ENCODE data around the gene ZNF738. TPM values are rescaled to one million over a fixed set of nuclear protein-coding genes. Genes with fewer than 3 reads are reported as not detected.

Gene ZNF738
- total and polyA plus RNA-seq, 10 of the 15 experiments (the other 5 are each of a cell fraction or from before 2014, with no cell fraction given), result 11.6 to 29.4 (median 15.0) TPM

DNA sequence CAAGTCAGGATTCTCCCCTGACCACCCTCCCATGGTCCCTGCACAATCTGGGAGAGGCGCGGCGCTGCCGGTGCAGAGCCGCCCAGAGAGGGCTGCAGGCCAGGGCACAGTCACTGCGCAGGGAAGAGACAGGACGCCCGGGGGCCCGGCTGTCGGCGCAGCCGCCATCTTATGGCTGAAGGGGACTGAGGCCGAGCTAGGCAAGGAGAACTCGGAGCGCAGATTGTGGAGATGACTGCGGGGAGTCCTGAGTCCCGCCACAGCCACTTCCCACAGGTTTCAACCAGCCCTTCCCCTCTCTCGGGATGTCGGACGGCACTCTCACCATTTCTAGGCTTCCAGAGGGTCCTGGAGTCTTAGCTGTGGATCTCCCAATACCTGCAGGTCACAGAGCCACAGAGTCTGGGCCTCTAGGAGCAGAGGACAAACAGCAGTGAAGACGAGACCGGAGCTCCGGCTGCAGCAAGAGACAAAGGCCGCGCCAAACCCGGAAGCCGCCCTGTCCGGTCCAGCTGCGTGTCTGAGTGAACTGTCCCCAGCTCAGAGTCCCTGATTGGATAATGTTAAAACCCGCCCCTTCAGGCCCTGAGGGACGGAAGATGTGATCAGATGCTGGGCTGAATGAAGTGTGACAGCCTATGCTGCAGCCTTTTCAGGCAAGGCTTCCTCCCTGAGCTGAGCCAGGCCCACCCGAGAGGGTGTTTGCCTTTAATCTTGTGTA lies 29.8 kb upstream of the ZNF738 start, which contains the start of gene ZNF708 (continued):
- TF ChIP-seq, protein P1, sequence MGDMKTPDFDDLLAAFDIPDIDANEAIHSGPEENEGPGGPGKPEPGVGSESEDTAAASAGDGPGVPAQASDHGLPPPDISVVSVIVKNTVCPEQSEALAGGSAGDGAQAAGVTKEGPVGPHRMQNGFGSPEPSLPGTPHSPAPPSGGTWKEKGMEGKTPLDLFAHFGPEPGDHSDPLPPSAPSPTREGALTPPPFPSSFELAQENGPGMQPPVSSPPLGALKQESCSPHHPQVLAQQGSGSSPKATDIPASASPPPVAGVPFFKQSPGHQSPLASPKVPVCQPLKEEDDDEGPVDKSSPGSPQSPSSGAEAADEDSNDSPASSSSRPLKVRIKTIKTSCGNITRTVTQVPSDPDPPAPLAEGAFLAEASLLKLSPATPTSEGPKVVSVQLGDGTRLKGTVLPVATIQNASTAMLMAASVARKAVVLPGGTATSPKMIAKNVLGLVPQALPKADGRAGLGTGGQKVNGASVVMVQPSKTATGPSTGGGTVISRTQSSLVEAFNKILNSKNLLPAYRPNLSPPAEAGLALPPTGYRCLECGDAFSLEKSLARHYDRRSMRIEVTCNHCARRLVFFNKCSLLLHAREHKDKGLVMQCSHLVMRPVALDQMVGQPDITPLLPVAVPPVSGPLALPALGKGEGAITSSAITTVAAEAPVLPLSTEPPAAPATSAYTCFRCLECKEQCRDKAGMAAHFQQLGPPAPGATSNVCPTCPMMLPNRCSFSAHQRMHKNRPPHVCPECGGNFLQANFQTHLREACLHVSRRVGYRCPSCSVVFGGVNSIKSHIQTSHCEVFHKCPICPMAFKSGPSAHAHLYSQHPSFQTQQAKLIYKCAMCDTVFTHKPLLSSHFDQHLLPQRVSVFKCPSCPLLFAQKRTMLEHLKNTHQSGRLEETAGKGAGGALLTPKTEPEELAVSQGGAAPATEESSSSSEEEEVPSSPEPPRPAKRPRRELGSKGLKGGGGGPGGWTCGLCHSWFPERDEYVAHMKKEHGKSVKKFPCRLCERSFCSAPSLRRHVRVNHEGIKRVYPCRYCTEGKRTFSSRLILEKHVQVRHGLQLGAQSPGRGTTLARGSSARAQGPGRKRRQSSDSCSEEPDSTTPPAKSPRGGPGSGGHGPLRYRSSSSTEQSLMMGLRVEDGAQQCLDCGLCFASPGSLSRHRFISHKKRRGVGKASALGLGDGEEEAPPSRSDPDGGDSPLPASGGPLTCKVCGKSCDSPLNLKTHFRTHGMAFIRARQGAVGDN (IDR thresholded peaks at IDR 0.05), result 0 out of 2 replicates have a peak, but pooled peaks have one; percentile 46
- TF ChIP-seq LARP7 (IDR thresholded peaks at IDR 0.05) (0 out of 2 replicates have a peak, but pooled peaks have one; percentile 45), EED (IDR thresholded peaks at IDR 0.05; ENCODE audit: low read depth) (peak; percentile 19; the same call in 1 of the 2 replicates), WRNIP1 (IDR thresholded peaks at IDR 0.05; ENCODE audit: borderline replicate concordance, low read depth, low read length) (no peak), CHD2 (IDR thresholded peaks at IDR 0.05; ENCODE audit: borderline replicate concordance, low read depth, low read length) (no peak), CREM (IDR thresholded peaks at IDR 0.05; ENCODE audit: low read depth) (peak; percentile 29; the same call in 1 of the 2 replicates), SPI1 (IDR thresholded peaks at IDR 0.05; ENCODE audit: borderline replicate concordance, insufficient read depth, low read depth, low read length) (peak; percentile 10; the same call in 1 of the 2 replicates), KLF5 (IDR thresholded peaks at IDR 0.05; ENCODE audit: partially characterized antibody) (peak; percentile 31), TCF12 (IDR thresholded peaks at IDR 0.05; ENCODE audit: low read depth, low read length) (peak; percentile 47; the same call in 1 of the 2 replicates), ZZZ3 (IDR thresholded peaks at IDR 0.05; ENCODE audit: control insufficient read depth, insufficient read length, low read depth) (no peak), NFYB (IDR thresholded peaks at IDR 0.05; ENCODE audit: insufficient read depth, low read depth, low read length) (peak; percentile 70; the same call in 1 of the 2 replicates), CREB1 (IDR thresholded peaks at IDR 0.05; ENCODE audit: low read depth) (0 out of 2 replicates have a peak, but pooled peaks have one; percentile 39), YY1 (IDR thresholded peaks at IDR 0.05; ENCODE audit: low read depth, low read length) (peak; percentile 91), KAT2A (conservative IDR thresholded peaks at IDR 0.05; ENCODE audit: control insufficient read depth, low read depth, low read length) (no peak), ZNF622 (IDR thresholded peaks at IDR 0.05) (no peak), POLR2A (IDR thresholded peaks at IDR 0.05; ENCODE audit: low read depth, low read length) (peak; percentile 95)
- TF ChIP-seq, protein P2, sequence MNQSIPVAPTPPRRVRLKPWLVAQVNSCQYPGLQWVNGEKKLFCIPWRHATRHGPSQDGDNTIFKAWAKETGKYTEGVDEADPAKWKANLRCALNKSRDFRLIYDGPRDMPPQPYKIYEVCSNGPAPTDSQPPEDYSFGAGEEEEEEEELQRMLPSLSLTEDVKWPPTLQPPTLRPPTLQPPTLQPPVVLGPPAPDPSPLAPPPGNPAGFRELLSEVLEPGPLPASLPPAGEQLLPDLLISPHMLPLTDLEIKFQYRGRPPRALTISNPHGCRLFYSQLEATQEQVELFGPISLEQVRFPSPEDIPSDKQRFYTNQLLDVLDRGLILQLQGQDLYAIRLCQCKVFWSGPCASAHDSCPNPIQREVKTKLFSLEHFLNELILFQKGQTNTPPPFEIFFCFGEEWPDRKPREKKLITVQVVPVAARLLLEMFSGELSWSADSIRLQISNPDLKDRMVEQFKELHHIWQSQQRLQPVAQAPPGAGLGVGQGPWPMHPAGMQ (IDR thresholded peaks at IDR 0.05; ENCODE audit: borderline replicate concordance), result no peak
- TF ChIP-seq, protein P3, sequence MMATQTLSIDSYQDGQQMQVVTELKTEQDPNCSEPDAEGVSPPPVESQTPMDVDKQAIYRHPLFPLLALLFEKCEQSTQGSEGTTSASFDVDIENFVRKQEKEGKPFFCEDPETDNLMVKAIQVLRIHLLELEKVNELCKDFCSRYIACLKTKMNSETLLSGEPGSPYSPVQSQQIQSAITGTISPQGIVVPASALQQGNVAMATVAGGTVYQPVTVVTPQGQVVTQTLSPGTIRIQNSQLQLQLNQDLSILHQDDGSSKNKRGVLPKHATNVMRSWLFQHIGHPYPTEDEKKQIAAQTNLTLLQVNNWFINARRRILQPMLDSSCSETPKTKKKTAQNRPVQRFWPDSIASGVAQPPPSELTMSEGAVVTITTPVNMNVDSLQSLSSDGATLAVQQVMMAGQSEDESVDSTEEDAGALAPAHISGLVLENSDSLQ (IDR thresholded peaks at IDR 0.05), result peak; percentile 80
- TF ChIP-seq, protein P4, sequence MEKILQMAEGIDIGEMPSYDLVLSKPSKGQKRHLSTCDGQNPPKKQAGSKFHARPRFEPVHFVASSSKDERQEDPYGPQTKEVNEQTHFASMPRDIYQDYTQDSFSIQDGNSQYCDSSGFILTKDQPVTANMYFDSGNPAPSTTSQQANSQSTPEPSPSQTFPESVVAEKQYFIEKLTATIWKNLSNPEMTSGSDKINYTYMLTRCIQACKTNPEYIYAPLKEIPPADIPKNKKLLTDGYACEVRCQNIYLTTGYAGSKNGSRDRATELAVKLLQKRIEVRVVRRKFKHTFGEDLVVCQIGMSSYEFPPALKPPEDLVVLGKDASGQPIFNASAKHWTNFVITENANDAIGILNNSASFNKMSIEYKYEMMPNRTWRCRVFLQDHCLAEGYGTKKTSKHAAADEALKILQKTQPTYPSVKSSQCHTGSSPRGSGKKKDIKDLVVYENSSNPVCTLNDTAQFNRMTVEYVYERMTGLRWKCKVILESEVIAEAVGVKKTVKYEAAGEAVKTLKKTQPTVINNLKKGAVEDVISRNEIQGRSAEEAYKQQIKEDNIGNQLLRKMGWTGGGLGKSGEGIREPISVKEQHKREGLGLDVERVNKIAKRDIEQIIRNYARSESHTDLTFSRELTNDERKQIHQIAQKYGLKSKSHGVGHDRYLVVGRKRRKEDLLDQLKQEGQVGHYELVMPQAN (conservative IDR thresholded peaks at IDR 0.05), result peak; percentile 66
- TF ChIP-seq, protein P5, sequence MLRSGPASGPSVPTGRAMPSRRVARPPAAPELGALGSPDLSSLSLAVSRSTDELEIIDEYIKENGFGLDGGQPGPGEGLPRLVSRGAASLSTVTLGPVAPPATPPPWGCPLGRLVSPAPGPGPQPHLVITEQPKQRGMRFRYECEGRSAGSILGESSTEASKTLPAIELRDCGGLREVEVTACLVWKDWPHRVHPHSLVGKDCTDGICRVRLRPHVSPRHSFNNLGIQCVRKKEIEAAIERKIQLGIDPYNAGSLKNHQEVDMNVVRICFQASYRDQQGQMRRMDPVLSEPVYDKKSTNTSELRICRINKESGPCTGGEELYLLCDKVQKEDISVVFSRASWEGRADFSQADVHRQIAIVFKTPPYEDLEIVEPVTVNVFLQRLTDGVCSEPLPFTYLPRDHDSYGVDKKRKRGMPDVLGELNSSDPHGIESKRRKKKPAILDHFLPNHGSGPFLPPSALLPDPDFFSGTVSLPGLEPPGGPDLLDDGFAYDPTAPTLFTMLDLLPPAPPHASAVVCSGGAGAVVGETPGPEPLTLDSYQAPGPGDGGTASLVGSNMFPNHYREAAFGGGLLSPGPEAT (IDR thresholded peaks at IDR 0.05; ENCODE audit: low read depth), result peak; percentile 67; the same call in 1 of the 2 replicates
